Measurements from ENCODE around the gene SHC1.
"Not testable (repeated sequence)": the region's sequence is repeated elsewhere in the genome, so short reads cannot be mapped to it uniquely, and the experiment has no call there.

DNA sequence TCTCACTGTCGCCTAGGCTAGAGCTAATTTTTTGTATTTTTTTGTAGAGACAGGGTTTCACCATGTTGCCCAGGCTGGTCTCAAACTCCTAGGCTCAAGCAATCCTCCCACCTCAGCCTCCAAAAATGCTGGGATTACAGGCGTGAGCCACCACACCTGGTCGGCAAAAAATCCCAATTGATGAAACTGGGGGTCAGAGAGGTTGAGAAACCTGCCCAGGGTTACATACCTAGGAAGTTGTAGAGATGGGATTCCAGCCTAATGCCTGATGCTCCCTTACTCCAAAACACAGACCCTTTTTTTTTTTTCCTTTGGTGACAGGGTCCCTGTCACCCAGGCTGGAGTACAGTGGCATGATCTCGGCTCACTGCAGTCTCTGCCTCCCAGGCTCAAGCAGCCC, 16.2 kb upstream of the SHC1 start:
- TF ChIP-seq POLR2AphosphoS5 (IDR thresholded peaks at IDR 0.05; ENCODE audit: borderline replicate concordance, low read depth, low read length); EZH2 (IDR thresholded peaks at IDR 0.05): not testable (repeated sequence)

Data from SK-N-MC (cell line).